SU-DHL-6 (cell line): Measurements from ENCODE around the gene LRRK1.
"Not testable (repeated sequence)": the region's sequence is repeated elsewhere in the genome, so short reads cannot be mapped to it uniquely, and the experiment has no call there.

Experiments used
- H2AFZ ChIP-seq: fragments of 200-600 bp; sonication (generic); 2 replicates; pipeline ENCODE4 v1.6.1; 2014; ENCODE audit warnings: low read depth, mild to moderate bottlenecking, moderate library complexity, mixed read lengths, antibody characterized with exemption, low read length; ENCODE audit not compliant: severe bottlenecking
- H3F3A ChIP-seq: fragments of 200-600 bp; shearing (Covaris generic); 2 replicates; pipeline ENCODE4 v1.6.0; 2016; ENCODE audit warnings: antibody characterized with exemption, mild to moderate bottlenecking; ENCODE audit not compliant: insufficient read depth
- H3K27ac ChIP-seq: fragments of 200-600 bp; sonication (generic); 2 replicates; pipeline ENCODE4 v1.5.1; 2016; ENCODE audit warnings: low read depth, mild to moderate bottlenecking, low read length, moderate library complexity, mixed read lengths
- H3K27me3 ChIP-seq: fragments of 200-600 bp; sonication (generic), shearing (Covaris generic); 2 replicates; pipeline ENCODE4 v1.6.0; 2014; ENCODE audit warnings: mild to moderate bottlenecking, low read length
- H3K36me3 ChIP-seq: fragments of 200-600 bp; sonication (generic); 2 replicates; pipeline ENCODE4 v1.6.1; 2014; ENCODE audit warnings: mild to moderate bottlenecking, low read length, mixed read lengths
- H3K4me2 ChIP-seq: fragments of 300-600, 200-600 bp; shearing (Covaris generic), sonication (generic); 2 replicates; pipeline ENCODE4 v1.6.0; 2014; ENCODE audit warnings: low read length, low read depth, mild to moderate bottlenecking; ENCODE audit not compliant: poor library complexity, severe bottlenecking
- H3K4me3 ChIP-seq: fragments of 200-600 bp; sonication (generic); 2 replicates; pipeline ENCODE4 v1.5.1; 2014; ENCODE audit warnings: antibody characterized with exemption, low read length, mild to moderate bottlenecking, mixed read lengths; ENCODE audit not compliant: insufficient read depth, poor library complexity, severe bottlenecking
- H3K79me2 ChIP-seq: fragments of 200-600 bp; sonication (generic); 2 replicates; pipeline ENCODE4 v1.6.1; 2014; ENCODE audit warnings: mild to moderate bottlenecking, low read length, moderate library complexity; ENCODE audit not compliant: insufficient read depth
- H3K9ac ChIP-seq: fragments of 200-600 bp; sonication (generic); 2 replicates; pipeline ENCODE4 v1.7.0; 2014; ENCODE audit warnings: mild to moderate bottlenecking, low read length
- H3K9me2 ChIP-seq: fragments of 200-600 bp; sonication (generic); replicated peaks from 2 replicates; pipeline ENCODE4 v1.6.1; 2014; ENCODE audit warnings: low read length; ENCODE audit not compliant: insufficient read depth
- H3K9me3 ChIP-seq: fragments of 200-600 bp; sonication (generic); 2 replicates; pipeline ENCODE4 v1.6.1; 2014; ENCODE audit warnings: low read length, mixed read lengths; ENCODE audit not compliant: insufficient read depth
- H4K20me1 ChIP-seq: fragments of 200-600 bp; sonication (generic); 2 replicates; pipeline ENCODE4 v1.6.1; 2014; ENCODE audit warnings: low read depth, mild to moderate bottlenecking, antibody characterized with exemption, low read length, moderate library complexity, mixed read lengths
- EZH2phosphoT487 ChIP-seq: fragments of 200-600 bp; sonication (generic), shearing (Covaris generic); conservative IDR thresholded peaks from 2 replicates; pipeline ENCODE4 v1.6.1; 2018; ENCODE audit warnings: mild to moderate bottlenecking, antibody characterized with exemption, low read length, moderate library complexity, mixed read lengths
- TF ChIP-seq, protein P1 (sequence below): fragments of 200-600 bp; sonication (generic); IDR thresholded peaks from one replicate; pipeline ENCODE4 v1.5.1; 2017; ENCODE audit warnings: antibody characterized with exemption, mild to moderate bottlenecking, low read length, moderate library complexity; ENCODE audit not compliant: insufficient read depth, poor library complexity, severe bottlenecking

Gene LRRK1

DNA sequence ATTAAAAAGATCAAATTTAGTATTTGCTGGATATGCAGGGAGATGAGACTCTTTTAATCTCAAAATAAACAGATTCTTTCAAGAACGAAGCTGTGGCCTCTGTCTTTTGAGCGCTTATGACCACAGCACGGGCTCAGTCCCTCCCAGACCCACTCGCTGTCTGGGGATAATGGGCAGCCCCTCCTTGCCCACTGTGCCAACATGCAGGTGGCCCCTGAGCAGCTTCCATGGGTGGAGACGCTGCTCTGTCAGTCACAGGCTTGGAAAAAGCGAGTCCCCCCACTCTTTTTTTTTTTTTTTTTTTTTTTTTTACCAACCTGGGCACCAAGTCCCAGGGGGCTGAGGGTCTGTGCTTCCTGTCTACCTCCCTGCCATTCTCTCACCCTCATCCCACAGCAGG is 150.9 kb downstream of the LRRK1 start:
- no peaks in the 10 kb centered on the region for H3K27me3 ChIP-seq
- no peaks in the 10 kb centered on the region for H4K20me1 ChIP-seq
- H3K9ac ChIP-seq = no peak overlapping the region
- peaks cover 12% of the 10 kb centered on the region; the same call in 1 of the 2 replicates for H3K36me3 ChIP-seq
- TF ChIP-seq EZH2phosphoT487 = no peak
- TF ChIP-seq, protein P1, sequence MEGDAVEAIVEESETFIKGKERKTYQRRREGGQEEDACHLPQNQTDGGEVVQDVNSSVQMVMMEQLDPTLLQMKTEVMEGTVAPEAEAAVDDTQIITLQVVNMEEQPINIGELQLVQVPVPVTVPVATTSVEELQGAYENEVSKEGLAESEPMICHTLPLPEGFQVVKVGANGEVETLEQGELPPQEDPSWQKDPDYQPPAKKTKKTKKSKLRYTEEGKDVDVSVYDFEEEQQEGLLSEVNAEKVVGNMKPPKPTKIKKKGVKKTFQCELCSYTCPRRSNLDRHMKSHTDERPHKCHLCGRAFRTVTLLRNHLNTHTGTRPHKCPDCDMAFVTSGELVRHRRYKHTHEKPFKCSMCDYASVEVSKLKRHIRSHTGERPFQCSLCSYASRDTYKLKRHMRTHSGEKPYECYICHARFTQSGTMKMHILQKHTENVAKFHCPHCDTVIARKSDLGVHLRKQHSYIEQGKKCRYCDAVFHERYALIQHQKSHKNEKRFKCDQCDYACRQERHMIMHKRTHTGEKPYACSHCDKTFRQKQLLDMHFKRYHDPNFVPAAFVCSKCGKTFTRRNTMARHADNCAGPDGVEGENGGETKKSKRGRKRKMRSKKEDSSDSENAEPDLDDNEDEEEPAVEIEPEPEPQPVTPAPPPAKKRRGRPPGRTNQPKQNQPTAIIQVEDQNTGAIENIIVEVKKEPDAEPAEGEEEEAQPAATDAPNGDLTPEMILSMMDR = no peak
- H3K9me3 ChIP-seq = no peaks in the 10 kb centered on the region
- no peak overlapping the region for H3K4me3 ChIP-seq
- H3K4me2 ChIP-seq = no peak overlapping the region
- no peak overlapping the region for H3K27ac ChIP-seq
- no peaks in the 10 kb centered on the region for H3K9me2 ChIP-seq
- H3K79me2 ChIP-seq = no peaks in the 10 kb centered on the region
- no peak overlapping the region for H2AFZ ChIP-seq
- no peaks in the 10 kb centered on the region; the same call in 1 of the 2 replicates for H3F3A ChIP-seq

DNA sequence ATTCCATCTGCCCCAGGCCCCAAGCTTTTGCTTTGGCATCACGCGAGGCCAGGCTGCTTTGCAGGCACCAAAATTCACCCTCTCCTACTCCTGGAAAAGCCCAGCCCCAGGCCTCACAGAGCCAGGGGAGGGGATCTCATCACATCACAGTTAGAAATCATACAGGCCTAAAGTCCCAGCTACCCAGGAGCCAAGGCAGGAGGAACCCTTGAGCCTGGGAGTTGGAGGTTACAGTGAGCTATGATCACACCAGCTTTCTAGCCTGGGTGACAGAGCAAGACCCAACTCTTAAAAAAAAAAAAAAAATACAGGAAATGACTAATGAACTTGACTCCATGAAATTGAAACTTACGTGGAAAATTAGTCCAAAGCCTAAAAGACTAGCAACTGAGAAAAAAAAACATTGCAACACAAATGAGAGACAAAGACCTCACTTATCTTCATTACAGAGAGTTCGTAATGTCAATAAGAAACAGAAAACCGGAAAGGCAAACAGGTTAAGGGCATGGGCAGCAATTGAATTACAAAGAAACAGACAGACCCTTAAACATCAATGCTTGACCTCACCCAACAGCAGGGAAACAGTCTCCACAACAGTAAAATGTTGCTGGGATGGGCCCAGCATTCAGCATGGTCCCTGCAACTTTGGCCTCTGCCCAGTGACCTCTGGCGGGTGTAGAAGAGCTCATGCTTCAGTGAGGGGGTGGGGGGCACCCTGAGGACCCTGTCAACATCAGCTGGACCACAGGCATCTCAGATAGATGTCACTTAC is 151.5 kb downstream of the LRRK1 start:
- Histone ChIP-seq H3K79me2 (no peaks in the 10 kb centered on the region), H3K9ac (no peak overlapping the region), H3K4me3 (no peak overlapping the region), H3K4me2 (no peak overlapping the region), H3K9me3 (no peaks in the 10 kb centered on the region), H2AFZ (no peak overlapping the region), H3F3A (no peaks in the 10 kb centered on the region; the same call in 1 of the 2 replicates), H3K9me2 (no peaks in the 10 kb centered on the region), H3K27me3 (no peaks in the 10 kb centered on the region), H4K20me1 (no peaks in the 10 kb centered on the region), H3K27ac (no peak overlapping the region), H3K36me3 (peaks cover 8% of the 10 kb centered on the region; the same call in 1 of the 2 replicates)
- TF ChIP-seq EZH2phosphoT487 = no peak
- TF ChIP-seq, protein P1 = no peak

DNA sequence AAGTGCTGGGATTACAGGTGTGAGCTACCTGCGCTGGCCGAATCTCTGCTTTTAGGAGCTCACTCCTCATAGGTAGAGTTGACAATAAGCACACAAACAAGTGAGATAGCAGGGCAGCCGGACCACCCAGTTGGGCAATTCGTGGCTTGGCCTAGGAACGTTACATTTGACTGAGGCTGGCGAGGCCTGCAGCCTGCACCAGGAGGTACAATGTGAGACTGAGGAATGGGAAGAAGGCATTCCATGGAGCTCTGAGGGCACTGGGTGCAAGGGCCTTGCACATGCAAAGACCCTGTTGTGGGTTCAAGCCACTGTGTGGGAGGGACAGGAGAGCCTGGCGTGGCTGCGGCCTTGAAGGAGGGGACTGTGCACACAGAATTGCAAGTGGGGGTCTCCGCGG is 152.5 kb downstream of the LRRK1 start:
- Histone ChIP-seq H3K9me3 (no peaks in the 10 kb centered on the region), H2AFZ (no peak overlapping the region), H3K4me2 (no peak overlapping the region), H3F3A (no peaks in the 10 kb centered on the region; the same call in 1 of the 2 replicates), H4K20me1 (no peaks in the 10 kb centered on the region), H3K27ac (no peak overlapping the region), H3K4me3 (no peak overlapping the region), H3K79me2 (no peaks in the 10 kb centered on the region), H3K9me2 (no peaks in the 10 kb centered on the region), H3K27me3 (no peaks in the 10 kb centered on the region), H3K9ac (no peak overlapping the region), H3K36me3 (peaks cover 8% of the 10 kb centered on the region; the same call in 1 of the 2 replicates)
- TF ChIP-seq EZH2phosphoT487 = no peak
- TF ChIP-seq, protein P1 = no peak

DNA sequence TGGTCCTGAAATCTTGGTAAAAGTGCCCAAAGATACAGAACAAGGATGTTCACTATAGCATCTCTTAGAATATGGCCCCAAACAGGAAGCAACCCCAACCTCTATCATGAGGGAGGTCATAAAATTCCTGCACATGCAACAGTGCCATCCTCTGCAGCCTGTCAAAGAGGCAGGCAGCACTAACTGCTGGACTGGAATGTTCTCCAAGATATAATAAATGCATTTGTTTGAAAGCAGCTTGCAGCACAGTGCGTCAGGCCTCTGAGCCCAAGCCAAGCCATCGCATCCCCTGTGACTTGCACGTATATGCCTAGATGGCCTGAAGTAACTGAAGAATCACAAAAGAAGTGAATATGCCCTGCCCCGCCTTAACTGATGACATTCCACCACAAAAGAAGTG is 153.1 kb downstream of the LRRK1 start:
- not testable (repeated sequence) for H3K4me3 ChIP-seq, H3K27me3 ChIP-seq, H3K9me2 ChIP-seq, H3K4me2 ChIP-seq, H2AFZ ChIP-seq, H4K20me1 ChIP-seq, H3K9ac ChIP-seq, H3K9me3 ChIP-seq, H3K27ac ChIP-seq, H3K79me2 ChIP-seq, H3F3A ChIP-seq, H3K36me3 ChIP-seq

GRCh38 chr15:101077806-101078668 is 158.9 kb downstream of the LRRK1 start:
- not testable (repeated sequence) for H3K36me3 ChIP-seq, H3K27ac ChIP-seq, H3K27me3 ChIP-seq, H2AFZ ChIP-seq, H3F3A ChIP-seq, H3K4me3 ChIP-seq, H3K79me2 ChIP-seq, H4K20me1 ChIP-seq, H3K4me2 ChIP-seq, H3K9me2 ChIP-seq, H3K9ac ChIP-seq, H3K9me3 ChIP-seq
